Measurements from ENCODE around the gene CFAP58. TPM values are rescaled to one million over a fixed set of nuclear protein-coding genes. Genes with fewer than 3 reads are reported as not detected.

CFAP58 gene
- total and polyA plus RNA-seq, 2 donors (not counting 3 experiments of a cell fraction or from before 2014, with no cell fraction given) = 0.07 to 0.29 TPM

- no peak overlapping the region for H2AFZ ChIP-seq (ENCODE audit: low read depth, low read length)
- intact Hi-C loops (cut with micrococcal nuclease) = no loop called here
- H3K9me1 ChIP-seq (replicated peaks; ENCODE audit: control insufficient read depth, extremely low read depth, insufficient read depth, low read length) = no peaks in the 10 kb centered on the region
- POLR2A ChIA-PET = interaction anchor here (1.4 to 1.6 kb wide), 2 partner anchors 9 to 17 kb away, joined by 3 to 4 read pairs; partner anchors contain the start of gene ITPRIP
- FAIRE-seq (no peak), DNase-seq (ENCODE audit: low read depth, low spot score) (no peak)
- no peak overlapping the region for H3K27ac ChIP-seq (ENCODE audit: insufficient read depth, low read depth, low read length)
- H3K9ac ChIP-seq (replicated peaks; ENCODE audit: extremely low read depth, insufficient read depth, low read length) = no peak overlapping the region
- H3K4me3 ChIP-seq (replicated peaks in 1 of 3; ENCODE audit: insufficient read depth in 1 of 3, low read depth in 1 of 3, low read length in 3 of 3) = no peak overlapping the region
- H3K4me1 ChIP-seq (ENCODE audit: control insufficient read depth, extremely low read depth, insufficient read depth, low read length) = peaks cover 32% of the 10 kb centered on the region
- dilution Hi-C loops (cut with MboI; ENCODE audit: extremely low pct_ligation_motif_present, low sequenced_read_pairs) = no loop called here
- no peaks in the 10 kb centered on the region for H3K9me3 ChIP-seq (replicated peaks; ENCODE audit: control insufficient read depth, insufficient read depth, low read length)
- no peaks in the 10 kb centered on the region for H3K27me3 ChIP-seq (ENCODE audit: control insufficient read depth in 2 of 2, insufficient read depth in 2 of 2, low read length in 2 of 2)
- TF ChIP-seq GATA2 (IDR thresholded peaks at IDR 0.05; ENCODE audit: insufficient read depth, insufficient read length, low read depth, low read length) (no peak), POLR2AphosphoS5 (IDR thresholded peaks at IDR 0.05; ENCODE audit: insufficient read depth, low read depth, low read length) (no peak), POLR2A (IDR thresholded peaks at IDR 0.05; ENCODE audit: low read depth, low read length) (no peak), CTCF (IDR thresholded peaks at IDR 0.05; ENCODE audit: extremely low read depth in 1 of 2, insufficient read depth in 1 of 2, low read depth in 1 of 2, low read length in 2 of 2) (no peak)
- TF ChIP-seq, protein P1, sequence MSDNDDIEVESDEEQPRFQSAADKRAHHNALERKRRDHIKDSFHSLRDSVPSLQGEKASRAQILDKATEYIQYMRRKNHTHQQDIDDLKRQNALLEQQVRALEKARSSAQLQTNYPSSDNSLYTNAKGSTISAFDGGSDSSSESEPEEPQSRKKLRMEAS (IDR thresholded peaks at IDR 0.05; ENCODE audit: insufficient read depth, insufficient read length) = no peak
- peaks cover 100% of the 10 kb centered on the region for H3K79me2 ChIP-seq (ENCODE audit: control insufficient read depth, insufficient read depth, low read length)
- BruUV-seq (replicated peaks) = no TSS peak
- no peak overlapping the region for H3K4me2 ChIP-seq (ENCODE audit: insufficient read depth, low read length)
- H4K20me1 ChIP-seq (replicated peaks; ENCODE audit: control insufficient read depth, extremely low read depth, insufficient read depth, low read length) = peaks cover 5% of the 10 kb centered on the region
- H3K36me3 ChIP-seq (ENCODE audit: control insufficient read depth in 2 of 2, extremely low read depth in 1 of 2, insufficient read depth in 2 of 2, low read length in 2 of 2) = peaks cover 0 to 2% of the 10 kb centered on the region in 2 experiments
- CTCF ChIA-PET = interaction anchor here (1.0 to 3.2 kb wide), 14 partner anchors 8 to 47 kb away, joined by 3 to 19 read pairs (median 4); partner anchors contain the start of genes CFAP58 and ITPRIP
These were observed 32.4 kb upstream of the CFAP58 start for GRCh38 chr10:104321226-104321625.
